Measurements from ENCODE around the gene PHB1.

GRCh38 chr17:49358641-49359247 is 55.9 kb downstream of the PHB1 start:
- TF ChIP-seq CTCF (optimal IDR thresholded peaks at IDR 0.05 in 1 of 3, IDR thresholded peaks at IDR 0.05 in 1 of 3, conservative IDR thresholded peaks at IDR 0.05 in 1 of 3; ENCODE audit: extremely low read depth in 1 of 3, insufficient read depth in 2 of 3, low read length in 3 of 3) (no peak), EZH2 (IDR thresholded peaks at IDR 0.05; ENCODE audit: low read length) (no peak)

All from keratinocyte (primary cell).